ENCODE data around the gene ALPL. TPM values are rescaled to one million over a fixed set of nuclear protein-coding genes. Genes with fewer than 3 reads are reported as not detected.
A peak's percentile ranks its signal among the peaks of the same experiment; 100 is the strongest.

ALPL gene
- total RNA-seq, 2 donors from 2014 or later: 16.2 to 50.3 TPM

DNA sequence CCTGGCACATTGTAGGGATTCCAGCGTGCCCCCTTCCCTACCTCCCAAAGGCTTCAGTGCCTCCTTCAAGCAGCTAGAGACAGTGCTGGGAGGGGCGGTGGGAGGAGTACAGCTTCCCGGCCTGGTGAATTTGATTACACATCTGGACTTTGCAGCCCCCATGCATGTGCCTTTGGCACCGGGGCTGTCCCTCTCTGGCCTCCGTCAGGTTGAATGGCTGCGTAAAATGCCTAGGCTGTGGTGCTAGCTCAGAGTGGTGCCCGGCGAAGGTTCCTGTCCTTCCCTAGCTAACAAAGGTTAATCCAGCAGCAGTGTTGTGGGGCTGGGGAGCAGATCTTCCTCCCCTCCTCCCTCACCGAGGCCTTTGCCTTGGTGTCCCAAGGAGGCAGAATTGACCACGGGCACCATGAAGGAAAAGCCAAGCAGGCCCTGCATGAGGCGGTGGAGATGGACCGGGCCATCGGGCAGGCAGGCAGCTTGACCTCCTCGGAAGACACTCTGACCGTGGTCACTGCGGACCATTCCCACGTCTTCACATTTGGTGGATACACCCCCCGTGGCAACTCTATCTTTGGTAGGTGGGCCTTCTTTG, 66.2 kb downstream of the ALPL start:
- Histone ChIP-seq H3K27ac (peak overlapping the region; percentile 58 to 81), H3K9me3 (peaks cover 0 to 5% of the 10 kb centered on the region in 2 donors)

DNA sequence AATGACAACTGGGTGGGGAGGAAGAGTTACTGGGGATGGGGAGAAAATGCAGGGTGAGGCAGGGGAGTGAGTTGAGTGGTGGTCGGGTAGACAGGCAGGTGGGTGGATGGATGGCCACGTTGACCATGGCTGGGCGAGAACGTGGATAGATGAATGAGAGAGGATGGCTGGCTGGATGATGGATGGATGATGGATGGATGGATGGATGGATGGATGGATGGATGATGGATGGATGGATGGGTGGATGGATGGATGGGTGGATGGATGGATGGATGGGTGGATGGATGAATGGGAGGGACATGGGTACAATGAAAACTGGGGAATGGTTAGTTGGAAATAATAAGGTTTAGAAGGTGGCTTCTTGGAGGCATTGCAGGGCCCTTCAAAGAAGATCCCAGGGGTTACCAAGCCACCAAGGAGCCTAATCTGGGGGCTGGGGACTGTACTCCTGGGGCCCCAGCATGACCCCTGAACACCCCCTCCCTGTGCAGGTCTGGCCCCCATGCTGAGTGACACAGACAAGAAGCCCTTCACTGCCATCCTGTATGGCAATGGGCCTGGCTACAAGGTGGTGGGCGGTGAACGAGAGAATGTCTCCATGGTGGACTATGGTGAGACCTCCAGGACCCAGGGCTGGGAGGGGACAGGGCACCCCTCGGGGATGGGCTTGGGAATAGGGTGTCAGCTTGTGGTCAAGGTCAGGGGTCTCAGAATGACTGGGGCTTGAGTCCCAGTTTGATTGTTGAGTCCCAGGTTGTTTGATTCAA, 67.0 kb downstream of the ALPL start:
- Histone ChIP-seq H3K27me3 (no peaks in the 10 kb centered on the region), H3K9me3 (peaks cover 0 to 5% of the 10 kb centered on the region in 2 donors), H3K36me3 (no peaks in the 10 kb centered on the region), H3K4me1 (peaks cover 0 to 21% of the 10 kb centered on the region in 2 donors), H3K27ac (no peak overlapping the region), H3K4me3 (no peak overlapping the region)
- TF ChIP-seq CTCF (IDR thresholded peaks at IDR 0.05): no peak
- no peak for DNase-seq (ENCODE audit: low spot score)

More for the DNA sequence above, 66.2 kb downstream of the ALPL start:
- TF ChIP-seq CTCF (IDR thresholded peaks at IDR 0.05): no peak
- DNase-seq (ENCODE audit: low spot score): no peak
- Histone ChIP-seq H3K4me3 (no peak overlapping the region), H3K27me3 (no peaks in the 10 kb centered on the region), H3K36me3 (no peaks in the 10 kb centered on the region), H3K4me1 (peaks cover 0 to 21% of the 10 kb centered on the region in 2 donors)

DNA sequence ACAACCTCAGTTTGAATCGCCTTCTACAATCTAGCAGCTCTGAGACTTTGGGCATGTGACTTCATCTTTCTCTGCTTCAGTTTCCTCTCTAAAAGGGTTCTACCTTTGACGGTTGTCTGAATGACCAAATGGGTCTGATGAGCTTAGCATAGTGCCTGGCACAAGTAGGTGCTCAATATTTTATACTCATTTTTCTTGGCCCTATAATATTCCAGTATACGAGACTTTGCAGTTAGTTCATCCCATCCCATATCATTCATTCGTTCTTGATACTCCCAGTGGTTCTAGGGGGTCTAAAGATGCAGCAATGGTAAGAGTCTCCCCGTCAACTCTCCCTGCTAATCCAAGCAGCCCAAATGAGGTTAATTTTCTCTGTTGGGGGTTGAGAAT, 67.6 kb downstream of the ALPL start:
- Histone ChIP-seq H3K4me1 (peaks cover 0 to 21% of the 10 kb centered on the region in 2 donors), H3K27ac (no peak overlapping the region), H3K9me3 (peaks cover 0 to 5% of the 10 kb centered on the region in 2 donors), H3K4me3 (no peak overlapping the region), H3K36me3 (no peaks in the 10 kb centered on the region), H3K27me3 (no peaks in the 10 kb centered on the region)
- no peak for DNase-seq (ENCODE audit: low spot score)
- TF ChIP-seq CTCF (IDR thresholded peaks at IDR 0.05): no peak

GRCh38 chr1:21577324-21577723, 68.1 kb downstream of the ALPL start:
- Histone ChIP-seq H3K9me3 (peaks cover 0 to under 1% of the 10 kb centered on the region in 2 donors), H3K4me1 (peaks cover 0 to 21% of the 10 kb centered on the region in 2 donors), H3K27ac (no peak overlapping the region), H3K36me3 (no peaks in the 10 kb centered on the region), H3K4me3 (no peak overlapping the region), H3K27me3 (no peaks in the 10 kb centered on the region)
- DNase-seq (ENCODE audit: low spot score): no peak
- TF ChIP-seq CTCF (IDR thresholded peaks at IDR 0.05): no peak

- no peak overlapping the region for H3K4me3 ChIP-seq
- TF ChIP-seq CTCF (IDR thresholded peaks at IDR 0.05): no peak
- no peaks in the 10 kb centered on the region for H3K27me3 ChIP-seq
- no peak for DNase-seq (ENCODE audit: low spot score)
- peaks cover 0 to 21% of the 10 kb centered on the region in 2 donors for H3K4me1 ChIP-seq
- no peak overlapping the region for H3K27ac ChIP-seq
- H3K9me3 ChIP-seq: no peaks in the 10 kb centered on the region
- no peaks in the 10 kb centered on the region for H3K36me3 ChIP-seq
Observed at GRCh38 chr1:21577933-21578332, 68.7 kb downstream of the ALPL start.
